ENCODE data around the gene ZBTB17.

ZBTB17 gene

DNA sequence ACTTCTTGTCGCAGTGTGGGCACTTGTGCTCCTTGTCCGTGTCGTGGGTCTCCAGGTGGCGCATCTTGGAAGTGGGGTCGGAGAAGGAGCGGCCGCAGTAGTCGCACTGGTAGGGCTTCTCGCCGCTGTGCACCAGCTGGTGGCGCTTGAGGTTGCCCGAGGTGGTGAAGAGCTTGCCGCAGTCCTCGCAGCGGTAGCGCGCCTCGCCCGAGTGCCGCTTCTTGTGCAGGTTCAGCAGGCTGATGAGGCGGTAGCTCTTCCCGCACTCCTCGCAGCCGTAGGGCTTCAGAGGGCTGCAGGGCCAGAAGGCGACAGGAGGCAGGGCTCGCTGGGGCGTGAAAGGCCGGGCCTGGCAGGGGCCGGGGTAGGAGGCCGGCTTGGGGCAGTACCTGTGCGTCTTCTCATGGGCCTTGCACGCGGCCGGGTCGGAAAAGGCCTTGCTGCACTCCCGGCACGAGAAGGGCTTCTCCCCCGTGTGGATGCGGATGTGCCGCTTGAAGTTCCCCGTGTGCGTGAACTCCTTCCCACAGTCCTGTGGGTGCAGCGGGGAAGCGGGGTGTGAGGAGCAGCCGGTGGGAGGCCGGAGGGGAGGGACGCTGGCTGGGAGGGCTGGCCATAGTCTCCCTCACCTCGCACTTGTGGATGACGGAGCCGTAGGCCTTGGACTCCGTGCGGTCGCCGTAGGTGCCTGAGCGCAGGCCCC lies 31.4 kb downstream of the ZBTB17 start:
- Histone ChIP-seq H2AFZ (ENCODE audit: low read depth, low read length) (no peak overlapping the region), H3K79me2 (ENCODE audit: insufficient read depth, low read length) (peaks cover 26% of the 10 kb centered on the region), H3K9me3 (ENCODE audit: insufficient read depth, low read length, severe bottlenecking) (no peaks in the 10 kb centered on the region), H3K27me3 (ENCODE audit: insufficient read depth, low read length, poor library complexity) (no peaks in the 10 kb centered on the region), H3K4me1 (ENCODE audit: insufficient read depth, low read length) (no peaks in the 10 kb centered on the region), H3K36me3 (ENCODE audit: insufficient read depth, low read length) (peaks cover 96% of the 10 kb centered on the region), H3K4me3 (ENCODE audit: low read depth in 1 of 2, low read length in 2 of 2) (no peak overlapping the region), H3K4me2 (ENCODE audit: insufficient read depth, low read length) (no peak overlapping the region), H3K9ac (ENCODE audit: low read depth, low read length) (no peak overlapping the region), H4K20me1 (ENCODE audit: insufficient read depth, low read length) (peaks cover 87% of the 10 kb centered on the region), H3K27ac (ENCODE audit: low read length) (no peak overlapping the region)
- peak; percentile 6 for DNase-seq
- no peak for ATAC-seq (ENCODE audit: insufficient read depth, low read depth)
- TF ChIP-seq, protein P1, sequence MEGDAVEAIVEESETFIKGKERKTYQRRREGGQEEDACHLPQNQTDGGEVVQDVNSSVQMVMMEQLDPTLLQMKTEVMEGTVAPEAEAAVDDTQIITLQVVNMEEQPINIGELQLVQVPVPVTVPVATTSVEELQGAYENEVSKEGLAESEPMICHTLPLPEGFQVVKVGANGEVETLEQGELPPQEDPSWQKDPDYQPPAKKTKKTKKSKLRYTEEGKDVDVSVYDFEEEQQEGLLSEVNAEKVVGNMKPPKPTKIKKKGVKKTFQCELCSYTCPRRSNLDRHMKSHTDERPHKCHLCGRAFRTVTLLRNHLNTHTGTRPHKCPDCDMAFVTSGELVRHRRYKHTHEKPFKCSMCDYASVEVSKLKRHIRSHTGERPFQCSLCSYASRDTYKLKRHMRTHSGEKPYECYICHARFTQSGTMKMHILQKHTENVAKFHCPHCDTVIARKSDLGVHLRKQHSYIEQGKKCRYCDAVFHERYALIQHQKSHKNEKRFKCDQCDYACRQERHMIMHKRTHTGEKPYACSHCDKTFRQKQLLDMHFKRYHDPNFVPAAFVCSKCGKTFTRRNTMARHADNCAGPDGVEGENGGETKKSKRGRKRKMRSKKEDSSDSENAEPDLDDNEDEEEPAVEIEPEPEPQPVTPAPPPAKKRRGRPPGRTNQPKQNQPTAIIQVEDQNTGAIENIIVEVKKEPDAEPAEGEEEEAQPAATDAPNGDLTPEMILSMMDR (IDR thresholded peaks at IDR 0.05; ENCODE audit: borderline replicate concordance, extremely low read depth, low read length, poor library complexity, severe bottlenecking), result no peak
- TF ChIP-seq EZH2 (IDR thresholded peaks at IDR 0.05; ENCODE audit: borderline replicate concordance, low read depth, low read length, severe bottlenecking), result no peak

DNA sequence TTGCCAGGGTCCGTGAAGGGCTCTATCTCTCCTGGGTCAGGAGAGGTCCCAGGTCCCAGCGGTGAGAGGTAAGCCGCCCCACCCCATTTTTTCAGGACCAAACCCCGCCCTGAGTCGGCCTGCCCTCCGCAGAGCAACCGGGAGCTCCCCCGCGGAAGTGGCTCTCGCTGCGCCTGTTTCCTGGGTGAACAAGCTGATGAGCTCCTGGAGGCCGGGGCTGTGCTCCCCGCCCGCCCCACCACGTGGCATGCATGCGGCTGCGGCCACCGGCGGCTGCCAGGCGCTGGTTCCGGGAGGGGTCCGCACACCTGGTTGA lies 32.0 kb downstream of the ZBTB17 start:
- no peaks in the 10 kb centered on the region for H3K27me3 ChIP-seq (ENCODE audit: insufficient read depth, low read length, poor library complexity)
- TF ChIP-seq, protein P1 (IDR thresholded peaks at IDR 0.05; ENCODE audit: borderline replicate concordance, extremely low read depth, low read length, poor library complexity, severe bottlenecking), result no peak
- TF ChIP-seq EZH2 (IDR thresholded peaks at IDR 0.05; ENCODE audit: borderline replicate concordance, low read depth, low read length, severe bottlenecking), result no peak
- H2AFZ ChIP-seq (ENCODE audit: low read depth, low read length), result no peak overlapping the region
- H3K4me1 ChIP-seq (ENCODE audit: insufficient read depth, low read length), result no peaks in the 10 kb centered on the region
- no peaks in the 10 kb centered on the region for H3K9me3 ChIP-seq (ENCODE audit: insufficient read depth, low read length, severe bottlenecking)
- peaks cover 22% of the 10 kb centered on the region for H3K79me2 ChIP-seq (ENCODE audit: insufficient read depth, low read length)
- H3K9ac ChIP-seq (ENCODE audit: low read depth, low read length), result no peak overlapping the region
- H3K36me3 ChIP-seq (ENCODE audit: insufficient read depth, low read length), result peaks cover 96% of the 10 kb centered on the region
- peaks cover 87% of the 10 kb centered on the region for H4K20me1 ChIP-seq (ENCODE audit: insufficient read depth, low read length)
- no peak overlapping the region for H3K27ac ChIP-seq (ENCODE audit: low read length)
- no peak for ATAC-seq (ENCODE audit: insufficient read depth, low read depth)
- no peak overlapping the region for H3K4me2 ChIP-seq (ENCODE audit: insufficient read depth, low read length)
- peak; percentile 4 for DNase-seq
- no peak overlapping the region for H3K4me3 ChIP-seq (ENCODE audit: low read depth in 1 of 2, low read length in 2 of 2)

DNA sequence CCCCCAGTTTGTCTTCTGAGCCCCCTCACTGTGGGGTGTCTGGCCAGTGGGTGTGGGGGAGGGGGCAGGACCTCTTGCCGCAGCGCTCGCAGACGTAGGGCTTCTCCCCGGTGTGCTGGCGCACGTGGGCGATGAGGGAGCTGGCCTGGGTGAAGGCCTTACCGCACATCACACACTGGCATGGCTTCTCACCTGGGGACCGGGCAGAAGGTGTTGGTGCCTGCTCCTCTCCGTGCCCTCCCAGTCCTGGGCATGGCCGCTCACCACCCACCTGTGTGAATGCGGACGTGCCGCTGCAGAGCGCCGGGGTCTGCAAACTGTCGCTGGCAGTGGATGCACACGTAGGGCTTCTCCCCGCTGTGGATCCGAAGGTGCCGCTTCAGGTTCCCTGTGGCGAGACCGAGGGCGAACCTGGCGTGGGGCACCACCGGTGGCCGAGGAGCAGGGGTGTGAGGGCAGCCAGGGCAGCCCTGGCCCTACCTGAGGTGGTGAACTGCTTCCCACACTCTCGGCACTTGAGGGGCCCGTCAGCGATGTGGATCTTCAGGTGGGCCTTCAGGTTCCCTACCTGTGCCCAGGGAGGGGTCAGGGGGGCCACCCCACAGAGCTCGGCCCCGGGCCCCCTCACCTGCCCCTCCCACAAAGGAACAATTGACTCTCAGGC lies 32.4 kb downstream of the ZBTB17 start:
- H4K20me1 ChIP-seq (ENCODE audit: insufficient read depth, low read length), result peaks cover 87% of the 10 kb centered on the region
- DNase-seq, result no peak
- TF ChIP-seq, protein P1 (IDR thresholded peaks at IDR 0.05; ENCODE audit: borderline replicate concordance, extremely low read depth, low read length, poor library complexity, severe bottlenecking), result no peak
- TF ChIP-seq EZH2 (IDR thresholded peaks at IDR 0.05; ENCODE audit: borderline replicate concordance, low read depth, low read length, severe bottlenecking), result no peak
- H3K36me3 ChIP-seq (ENCODE audit: insufficient read depth, low read length), result peaks cover 99% of the 10 kb centered on the region
- no peak overlapping the region for H3K4me3 ChIP-seq (ENCODE audit: low read depth in 1 of 2, low read length in 2 of 2)
- H3K9ac ChIP-seq (ENCODE audit: low read depth, low read length), result no peak overlapping the region
- no peaks in the 10 kb centered on the region for H3K27me3 ChIP-seq (ENCODE audit: insufficient read depth, low read length, poor library complexity)
- no peaks in the 10 kb centered on the region for H3K9me3 ChIP-seq (ENCODE audit: insufficient read depth, low read length, severe bottlenecking)
- no peaks in the 10 kb centered on the region for H3K4me1 ChIP-seq (ENCODE audit: insufficient read depth, low read length)
- H3K79me2 ChIP-seq (ENCODE audit: insufficient read depth, low read length), result peaks cover 18% of the 10 kb centered on the region; the same call in 1 of the 2 replicates
- no peak for ATAC-seq (ENCODE audit: insufficient read depth, low read depth)
- H3K27ac ChIP-seq (ENCODE audit: low read length), result no peak overlapping the region
- H2AFZ ChIP-seq (ENCODE audit: low read depth, low read length), result no peak overlapping the region
- H3K4me2 ChIP-seq (ENCODE audit: insufficient read depth, low read length), result no peak overlapping the region
